Activated effector memory CD4-positive, alpha-beta T cell treated with anti-CD3 and anti-CD28 coated beads, Interleukin-2, amount 50 U/mL, for 16 hours (primary cell): Measurements from ENCODE around the gene AGTPBP1.

ENCODE experiments used
- DNase-seq: peaks from one replicate; pipeline ENCODE4 v3.0.0-alpha.2; 2020

Gene AGTPBP1

DNA sequence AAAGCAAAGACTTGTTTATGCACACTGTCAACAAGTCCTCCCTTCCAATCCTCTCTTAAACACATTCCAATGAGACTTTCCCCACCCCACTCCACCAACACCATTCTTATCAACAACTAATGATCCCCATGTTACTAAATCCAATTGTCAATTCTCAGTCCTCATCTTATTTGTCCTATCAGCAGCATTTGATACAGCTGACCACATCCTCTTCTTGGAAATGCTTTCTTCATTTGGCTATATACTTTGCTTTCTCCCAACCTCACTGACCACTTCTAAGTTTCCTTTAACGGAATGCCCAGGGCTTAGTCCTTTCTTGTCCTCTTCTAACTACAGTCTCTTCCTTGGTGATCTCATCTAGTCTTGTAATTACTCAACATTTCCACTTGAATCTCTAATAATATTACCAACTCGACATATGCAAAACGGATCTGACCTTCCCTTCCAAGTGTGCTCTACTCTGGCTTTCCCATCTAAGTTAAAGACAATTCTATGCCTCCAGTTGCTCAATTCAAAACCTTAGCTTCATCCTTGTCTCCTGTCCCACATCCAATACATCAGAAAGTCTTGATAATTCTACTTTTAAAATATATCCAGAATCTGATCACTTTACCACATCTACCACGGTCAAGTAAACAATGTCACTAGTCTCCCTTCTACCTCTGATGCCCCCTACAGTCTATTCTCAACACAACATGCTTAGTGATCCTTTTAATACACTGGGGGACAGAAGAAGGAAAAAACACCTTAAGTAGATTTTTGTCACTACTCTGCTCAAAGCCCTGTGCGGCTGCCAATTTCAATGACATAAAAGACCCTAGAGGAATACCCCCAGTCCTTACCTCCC lies 25.5 kb downstream of the AGTPBP1 start:
- DNase-seq = no peak

DNA sequence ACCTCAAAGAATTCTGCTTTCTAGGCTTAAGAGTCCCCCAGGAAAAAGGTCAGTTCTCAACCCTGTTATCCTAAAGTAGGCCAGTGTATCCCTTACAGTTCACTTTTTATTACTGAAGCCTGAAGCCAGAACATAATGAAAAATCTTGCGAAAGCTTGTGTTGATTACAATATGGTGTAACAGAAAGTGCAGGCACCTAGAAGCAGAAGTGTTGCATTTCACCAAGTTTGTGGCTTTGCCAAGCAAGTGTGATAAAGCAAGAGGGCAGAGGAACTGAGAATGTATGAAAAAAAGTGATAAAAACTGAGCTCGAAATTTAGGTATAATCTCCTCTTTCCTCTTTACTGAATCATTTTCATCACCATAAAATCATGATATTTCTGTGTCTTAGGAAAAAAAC lies 26.2 kb downstream of the AGTPBP1 start:
- DNase-seq = no peak

DNA sequence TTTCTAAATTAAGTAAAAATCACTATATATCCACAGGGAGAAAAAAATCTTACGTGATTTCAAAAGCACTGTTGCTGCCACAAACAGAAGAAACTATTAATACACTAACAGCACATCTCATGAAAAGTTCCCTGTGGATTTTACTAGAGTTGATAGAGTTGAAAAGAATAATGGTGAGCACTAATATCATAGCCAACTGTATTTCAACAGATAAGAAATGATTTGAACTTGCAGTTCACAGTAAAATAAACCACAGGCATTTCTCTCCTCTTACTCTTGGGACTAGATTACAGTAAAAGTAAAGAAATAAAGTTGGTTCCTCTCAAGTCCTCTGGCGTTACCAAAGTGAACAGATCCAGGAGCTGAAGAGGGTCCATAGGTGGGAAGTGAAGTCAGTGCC lies 27.9 kb downstream of the AGTPBP1 start:
- no peak for DNase-seq

DNA sequence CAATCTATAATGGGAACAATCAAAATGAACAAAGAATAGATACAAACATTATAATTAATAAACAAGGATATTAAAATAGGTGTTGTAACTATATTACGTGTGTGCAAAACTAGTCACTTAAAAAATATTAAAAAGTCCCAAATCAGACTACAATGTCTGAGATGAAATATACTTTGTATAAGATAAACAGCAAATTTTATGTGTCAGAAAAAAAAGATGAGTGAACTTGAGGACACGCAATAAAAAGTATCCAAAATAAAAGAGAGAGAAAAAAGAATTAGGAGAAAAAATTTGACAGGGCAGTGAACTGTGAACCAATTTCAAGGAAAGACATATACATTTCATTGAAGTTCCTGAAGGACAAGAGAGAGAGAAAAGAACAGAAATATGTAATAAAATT lies 37.0 kb downstream of the AGTPBP1 start:
- DNase-seq = no peak

DNA sequence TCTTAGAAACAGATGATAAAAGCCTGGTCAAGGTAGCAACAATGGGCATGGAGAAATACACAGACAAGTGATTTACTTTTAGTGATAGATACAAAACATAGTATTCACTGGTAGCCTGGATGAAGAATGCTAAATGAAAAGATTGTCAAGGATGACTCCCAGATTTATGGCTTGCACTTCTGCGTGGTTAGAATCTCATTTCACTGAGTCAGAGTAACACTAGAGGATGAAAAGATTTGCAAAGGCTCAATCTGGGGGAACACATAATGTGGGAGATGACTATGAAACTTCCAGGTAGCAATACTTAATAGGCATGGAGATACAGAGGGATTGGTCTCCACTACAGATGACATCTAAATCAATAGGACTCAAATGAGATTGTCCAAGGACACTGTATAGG lies 38.4 kb downstream of the AGTPBP1 start:
- no peak for DNase-seq

DNA sequence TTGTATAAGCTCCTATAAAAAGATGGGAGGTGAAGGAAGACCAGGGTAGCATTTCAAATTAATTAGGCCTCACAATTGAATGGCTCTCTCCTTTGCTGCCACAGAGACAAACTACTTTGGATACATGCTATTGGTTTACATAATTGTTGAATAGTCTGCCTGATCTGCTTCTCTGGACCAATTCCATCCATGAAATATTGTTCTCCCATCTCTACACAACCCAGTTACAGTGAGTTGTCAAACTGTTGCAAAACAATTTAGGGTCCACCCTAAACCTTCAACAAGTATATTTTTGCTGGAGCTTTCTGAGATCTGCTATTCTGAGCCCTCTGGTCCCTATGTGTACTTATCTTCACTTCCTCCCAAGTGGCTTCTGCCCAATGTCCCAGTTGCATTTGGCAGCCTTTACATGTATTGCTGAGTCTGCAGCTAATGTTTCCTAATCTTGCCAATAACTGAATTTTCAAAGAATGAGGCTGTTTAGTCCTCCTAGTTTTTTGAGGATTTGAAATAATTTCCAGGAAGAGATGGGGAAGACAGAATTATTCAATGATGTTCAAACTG lies 38.9 kb downstream of the AGTPBP1 start:
- DNase-seq = no peak

DNA sequence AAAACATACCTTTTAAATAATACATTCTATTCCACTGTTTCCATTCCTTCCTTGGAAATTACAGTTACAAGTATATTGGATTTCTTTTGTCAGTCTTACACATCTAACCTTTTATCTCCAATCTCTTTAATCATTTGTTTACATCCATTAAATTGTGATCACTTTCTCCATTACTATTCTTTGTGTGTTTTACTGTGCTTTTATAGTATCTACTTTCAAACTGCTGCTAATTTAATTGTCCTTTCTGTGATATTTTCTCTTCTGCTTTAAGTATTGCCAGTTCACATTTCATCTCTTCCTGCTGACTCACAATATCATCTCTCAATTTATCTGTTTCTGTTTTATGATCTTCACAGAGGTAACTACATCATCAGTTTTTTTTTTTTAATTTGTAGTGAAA lies 39.6 kb downstream of the AGTPBP1 start:
- DNase-seq = no peak

DNA sequence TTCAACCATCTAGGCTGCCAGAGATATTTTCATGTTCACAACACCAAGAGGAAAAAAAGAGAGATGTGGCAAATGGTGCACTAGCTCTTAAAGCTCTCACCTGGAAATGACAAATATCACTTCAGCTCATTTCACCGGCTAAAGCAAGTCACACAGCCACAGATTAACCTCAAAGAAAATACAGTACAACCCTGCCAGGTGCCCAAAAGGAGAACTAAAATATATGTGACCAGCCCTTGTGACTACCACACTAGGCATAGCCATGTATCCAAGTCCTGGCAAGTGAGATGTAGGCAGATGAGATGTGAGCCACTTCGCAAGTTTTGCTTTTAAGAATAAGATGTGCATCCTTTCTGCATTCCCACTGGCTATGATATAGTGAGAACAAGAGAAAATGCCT lies 41.4 kb downstream of the AGTPBP1 start:
- no peak for DNase-seq

DNA sequence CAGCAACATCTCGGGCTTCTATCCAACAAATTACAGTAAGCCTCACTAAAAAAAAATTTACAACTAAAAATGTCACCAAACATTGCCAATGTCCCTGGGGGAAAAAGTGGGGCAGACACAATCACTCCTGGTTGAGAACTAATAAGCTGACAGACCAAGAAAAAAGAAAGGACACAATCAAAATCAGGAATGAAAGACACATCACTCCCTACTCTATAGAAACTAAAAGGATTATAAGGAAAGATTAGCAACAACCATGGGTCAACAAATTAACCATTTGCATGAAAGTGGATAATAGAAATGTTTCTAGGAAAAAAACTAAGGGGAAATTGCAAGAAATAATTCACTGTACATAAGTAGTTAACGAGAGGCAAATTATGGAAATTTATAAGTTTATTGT lies 53.4 kb downstream of the AGTPBP1 start:
- no peak for DNase-seq

DNA sequence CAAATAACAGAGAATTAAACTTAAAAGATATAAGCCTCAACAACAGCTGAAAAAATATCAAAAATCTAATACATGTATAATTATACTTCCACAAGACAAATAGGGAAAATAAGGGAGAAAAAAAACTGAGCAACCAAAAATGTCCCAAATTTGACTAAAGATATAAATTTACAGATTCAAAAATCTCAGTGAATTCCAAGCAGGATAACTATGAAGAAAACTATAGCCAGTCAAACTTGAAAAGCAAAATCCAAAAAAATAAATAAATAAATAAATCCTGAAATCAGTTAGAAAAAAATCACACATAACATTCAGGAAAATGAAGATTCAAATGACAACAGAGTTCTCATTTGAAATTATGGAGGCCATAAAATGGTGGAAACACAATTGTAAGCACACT lies 56.7 kb downstream of the AGTPBP1 start:
- no peak for DNase-seq

DNA sequence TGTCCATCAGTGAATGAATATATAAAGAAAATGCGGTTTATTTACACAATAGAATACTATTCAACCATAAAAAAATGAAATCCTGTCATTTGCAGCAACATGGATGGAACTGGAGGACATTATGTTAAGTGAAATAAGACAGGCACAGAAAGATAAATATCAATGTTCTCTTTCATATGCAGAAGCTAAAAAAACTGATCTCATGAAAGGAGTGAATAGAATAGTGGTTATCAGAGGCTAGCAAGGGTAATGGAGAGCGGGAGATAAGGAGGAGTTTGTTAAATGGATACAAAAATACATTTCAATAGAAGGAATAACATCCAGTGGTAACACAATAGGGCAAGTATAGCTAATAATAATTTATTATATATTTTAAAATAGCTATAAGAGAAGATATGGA lies 65.0 kb downstream of the AGTPBP1 start:
- DNase-seq = no peak

DNA sequence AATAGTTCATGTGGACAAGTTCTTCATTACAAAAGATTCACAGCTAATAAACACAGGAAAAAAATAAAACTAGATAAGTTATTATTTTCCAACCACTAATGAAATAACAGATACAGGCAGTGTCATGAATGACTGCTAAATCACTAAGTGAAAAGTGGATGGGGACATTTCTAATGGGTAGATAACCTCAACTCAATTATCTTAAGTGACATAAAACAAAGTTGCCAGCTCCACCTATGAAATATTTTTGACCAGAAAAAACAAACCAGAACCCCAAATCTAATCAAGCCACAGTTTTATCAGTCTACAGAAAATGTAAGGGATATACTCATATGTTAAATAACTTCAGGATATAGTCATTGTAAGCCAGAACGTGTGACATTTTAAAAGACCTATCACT lies 74.4 kb downstream of the AGTPBP1 start:
- DNase-seq = no peak

DNA sequence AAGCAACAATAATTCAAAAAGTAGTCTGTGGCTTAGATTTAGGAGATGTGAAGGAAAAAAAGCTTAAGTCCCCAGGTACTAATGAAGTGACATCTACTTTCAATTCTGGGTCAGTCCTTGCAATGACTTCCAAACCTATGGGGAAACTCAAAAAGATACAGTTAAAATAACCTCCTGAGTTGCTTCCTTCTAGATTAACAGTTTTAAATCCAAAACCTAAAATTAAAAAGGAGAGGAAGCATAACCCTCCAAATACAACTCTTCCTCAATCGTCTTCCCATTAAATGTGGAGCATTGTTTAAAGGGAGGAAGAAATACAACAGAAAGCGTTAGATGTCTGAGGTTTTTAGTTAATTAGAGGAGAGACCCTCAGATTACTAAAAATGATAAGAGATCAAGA lies 75.7 kb downstream of the AGTPBP1 start:
- no peak for DNase-seq

DNA sequence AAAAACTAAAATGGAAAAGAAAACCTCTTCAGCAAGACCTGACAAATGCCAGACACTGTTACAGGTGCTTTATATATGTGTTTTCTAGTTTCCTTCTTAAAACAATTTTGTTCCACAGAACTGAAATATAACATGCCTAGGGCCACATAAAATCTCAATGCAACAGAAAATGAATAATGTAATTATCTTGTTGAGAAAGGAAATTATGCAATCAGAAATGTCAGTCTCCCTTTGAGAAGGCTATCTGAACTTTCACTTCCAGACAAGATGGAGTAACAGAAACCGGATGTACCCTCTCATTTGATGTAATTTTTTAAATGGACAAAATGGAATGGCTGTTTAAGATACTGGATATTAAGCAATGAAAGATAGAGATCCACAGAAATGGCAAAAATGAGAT lies 79.2 kb downstream of the AGTPBP1 start:
- no peak for DNase-seq

DNA sequence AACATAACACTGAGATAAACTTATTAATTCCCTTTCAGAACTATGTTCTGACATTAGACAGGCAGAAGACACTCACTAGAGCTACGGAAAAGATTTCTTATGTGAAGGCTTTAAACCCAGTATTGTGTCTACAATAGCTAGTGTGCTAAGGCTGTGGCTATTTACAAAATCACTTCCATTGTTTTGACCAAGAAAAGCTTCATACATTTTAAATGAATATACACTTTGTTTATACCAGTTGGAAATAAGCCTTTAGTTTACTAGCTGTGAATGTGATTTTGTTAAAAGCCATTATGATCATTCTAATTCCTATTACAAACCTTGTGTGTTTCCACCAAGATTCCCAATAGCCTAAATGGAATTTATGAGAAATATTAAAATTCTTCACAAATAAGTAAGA lies 83.0 kb downstream of the AGTPBP1 start:
- no peak for DNase-seq

DNA sequence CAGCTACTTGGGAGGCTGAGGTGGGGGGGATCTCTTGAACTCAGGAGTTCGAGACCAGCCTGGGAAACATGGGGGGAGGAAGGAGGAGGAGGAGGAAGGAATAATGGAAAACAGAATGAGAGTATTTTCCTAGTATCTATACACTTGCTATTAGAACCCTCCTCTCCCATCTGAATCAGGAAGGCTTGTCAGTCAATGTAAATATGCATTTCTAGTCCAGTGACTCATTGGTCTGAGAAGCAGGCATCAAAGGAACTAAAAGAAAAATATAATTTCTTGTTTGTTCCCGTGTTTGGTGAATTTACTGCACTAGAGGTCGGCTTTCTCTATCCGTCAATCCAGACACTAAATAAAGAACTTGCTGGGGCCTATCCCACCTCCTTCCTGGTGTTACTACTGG lies 88.6 kb downstream of the AGTPBP1 start:
- DNase-seq = no peak

DNA sequence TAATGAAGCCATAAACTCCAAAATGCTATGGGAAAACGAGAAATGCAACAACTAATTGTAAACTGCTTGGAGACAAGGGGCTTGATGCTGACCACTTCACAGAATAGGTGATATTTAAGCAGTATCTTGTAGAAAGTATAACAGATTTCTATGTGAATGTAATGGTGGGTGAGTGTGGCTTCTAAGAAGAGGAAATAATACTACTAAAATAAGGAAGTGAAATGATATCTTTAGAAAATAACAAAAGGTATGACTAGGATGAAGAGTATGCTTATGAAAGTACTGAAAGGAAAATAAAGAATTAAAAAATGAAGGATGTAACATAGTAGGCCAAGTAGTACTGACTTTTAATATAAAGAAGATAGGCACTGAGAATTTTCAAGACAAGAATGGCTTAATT lies 94.2 kb downstream of the AGTPBP1 start:
- DNase-seq = no peak

DNA sequence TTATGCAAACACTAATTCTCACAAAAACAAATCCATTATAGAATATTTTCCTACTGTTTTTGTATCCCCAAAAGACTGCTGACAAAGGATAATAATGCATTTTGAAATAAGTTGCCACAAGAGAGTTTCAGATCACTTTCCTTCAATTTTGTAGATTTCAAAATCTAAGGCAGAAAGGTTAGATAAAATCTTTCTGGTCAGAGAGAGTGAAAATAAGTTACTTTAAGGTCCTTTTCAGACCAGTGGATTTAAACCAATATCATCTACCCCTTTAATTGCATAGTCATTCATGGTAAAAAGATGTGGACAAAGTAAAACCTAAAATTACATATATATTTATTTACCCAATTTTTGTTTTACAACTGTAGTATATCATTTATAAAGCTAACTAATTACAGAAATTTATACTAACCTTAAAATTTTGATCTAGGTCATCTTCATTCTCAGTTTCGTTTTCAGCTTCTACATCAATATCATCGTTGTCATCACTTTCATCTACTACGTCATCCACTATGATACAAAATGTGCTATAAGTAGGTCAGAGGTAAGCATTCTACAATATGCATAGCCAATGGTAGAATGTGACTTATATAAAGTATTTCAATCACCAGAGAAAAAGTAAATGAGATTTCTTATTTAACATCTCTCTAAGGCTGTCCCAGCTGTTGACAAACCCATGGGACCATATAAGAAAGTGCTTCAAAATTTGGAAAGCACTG lies 95.7 kb downstream of the AGTPBP1 start:
- DNase-seq = no peak

DNA sequence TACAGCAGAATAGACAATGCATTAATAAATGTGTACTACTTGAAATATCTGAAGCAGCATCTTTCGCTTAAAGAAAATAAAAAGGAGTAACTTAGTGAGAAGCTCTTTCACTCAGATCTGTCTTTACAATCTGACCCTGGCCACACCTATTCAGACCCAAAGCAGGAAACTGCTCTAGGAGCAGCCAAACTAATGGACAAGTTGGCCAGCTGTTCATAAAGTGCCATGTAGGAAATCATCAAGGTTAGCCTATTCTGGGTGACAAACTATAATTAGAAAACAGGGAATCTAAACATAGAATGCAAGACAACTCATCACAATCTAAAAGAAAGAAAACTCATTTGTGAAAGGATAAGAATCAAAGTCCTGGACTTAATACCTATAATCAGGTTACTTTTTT lies 101.3 kb downstream of the AGTPBP1 start:
- DNase-seq = no peak

DNA sequence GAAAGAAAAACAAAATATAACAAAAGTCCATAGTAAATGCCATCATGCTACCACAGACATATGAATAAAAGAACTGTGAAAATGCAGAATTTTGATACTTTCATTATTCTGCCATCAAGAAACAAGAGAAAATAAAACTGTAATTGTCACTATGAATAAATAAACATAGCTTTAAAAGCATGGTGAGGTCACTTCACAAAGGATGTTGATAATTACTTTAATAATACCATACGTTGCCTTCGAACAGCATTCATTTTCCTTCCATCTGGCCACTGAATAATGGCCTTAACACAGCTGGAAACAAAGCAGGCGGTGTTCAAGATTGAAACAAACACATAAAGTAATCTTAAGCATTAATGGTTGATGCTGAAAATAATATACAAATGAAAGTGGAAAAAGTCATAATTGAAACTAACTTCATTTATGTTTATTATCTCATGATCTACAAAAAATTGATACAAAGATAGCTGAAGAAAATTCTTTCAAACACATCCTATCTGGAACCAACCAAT lies 102.0 kb downstream of the AGTPBP1 start:
- no peak for DNase-seq

DNA sequence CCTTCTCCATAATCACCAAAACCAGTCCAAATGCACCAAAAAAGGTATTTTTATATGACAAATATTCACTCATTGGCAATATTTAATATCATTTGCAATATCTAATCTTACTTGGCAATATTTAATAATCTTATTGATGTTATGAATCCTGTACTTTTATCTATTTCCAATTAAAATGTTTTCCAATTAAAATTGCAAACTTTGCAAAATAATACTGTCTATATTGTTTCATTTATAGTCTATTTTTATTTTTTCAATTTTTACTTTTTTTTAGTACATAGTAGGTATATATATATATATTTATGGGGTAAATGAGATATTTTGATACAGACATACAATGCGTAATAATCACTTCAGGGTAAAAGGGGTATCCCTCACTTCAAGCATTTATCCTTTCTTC lies 109.9 kb downstream of the AGTPBP1 start:
- no peak for DNase-seq

DNA sequence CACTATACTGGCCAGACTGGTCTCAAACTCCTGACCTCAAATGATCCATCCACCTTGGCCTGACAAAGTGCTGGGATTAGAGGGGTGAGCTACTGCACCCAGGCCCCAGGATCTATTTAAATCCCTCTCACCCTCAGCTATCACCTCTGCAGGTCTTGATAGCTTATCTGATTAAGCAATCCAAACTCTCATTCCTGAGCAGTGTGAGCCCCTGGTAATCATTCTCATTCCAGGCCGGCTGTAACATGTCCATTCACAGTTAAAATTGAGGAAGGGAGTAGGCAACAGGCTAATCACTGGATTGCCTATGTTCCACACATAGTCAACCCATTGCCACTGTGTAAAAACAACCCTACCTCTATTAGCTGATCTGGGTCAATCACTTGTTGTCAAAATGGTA lies 111.1 kb downstream of the AGTPBP1 start:
- DNase-seq = no peak

DNA sequence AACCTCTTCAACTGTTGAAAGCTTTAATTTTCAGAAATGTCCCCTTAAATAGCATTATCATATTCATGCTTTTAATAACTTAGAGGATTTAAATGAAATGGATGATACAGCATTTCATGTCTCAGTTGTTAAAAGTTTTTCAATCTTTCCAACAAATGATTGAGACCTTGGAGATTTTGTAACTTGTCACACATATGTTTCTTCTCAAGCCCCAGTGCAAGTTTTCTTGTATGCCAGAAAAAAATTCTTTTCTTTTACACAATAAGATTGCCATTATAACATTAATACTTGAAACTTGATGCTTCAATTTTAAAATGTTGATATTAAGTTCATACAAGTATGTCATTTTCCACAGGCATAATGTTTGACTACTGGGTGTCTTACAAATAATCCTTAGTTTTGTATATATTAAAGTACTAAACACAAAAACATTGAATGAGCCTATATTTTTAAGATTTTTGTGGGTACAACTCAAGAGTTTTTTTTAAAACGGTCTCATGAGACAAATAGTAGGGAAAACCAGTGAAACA lies 124.5 kb downstream of the AGTPBP1 start:
- no peak for DNase-seq

DNA sequence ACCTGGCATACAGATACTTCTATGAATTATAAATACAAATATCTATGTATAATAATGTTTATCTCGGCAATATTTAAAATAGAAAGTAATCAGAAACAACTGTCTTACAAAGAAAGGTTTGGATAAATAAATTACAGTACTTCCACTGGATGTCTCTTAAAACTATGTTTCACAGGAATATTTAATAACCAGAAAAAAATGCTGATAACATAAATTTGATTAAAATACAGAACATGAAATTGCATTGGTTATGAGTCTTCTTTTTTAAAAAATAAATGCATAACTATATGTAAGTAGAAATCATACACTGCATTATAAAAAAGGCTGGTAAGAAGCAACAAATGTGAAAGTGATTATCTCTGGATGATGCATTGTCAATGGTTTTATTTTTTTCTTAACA lies 126.0 kb downstream of the AGTPBP1 start:
- no peak for DNase-seq
